Ishikawa (cell line): ENCODE measurements around the gene GATB.

Experiments
- CEBPB ChIP-seq: IDR thresholded peaks from 2 replicates; pipeline ENCODE4 v1.6.1; 2012
- CREB1 ChIP-seq: IDR thresholded peaks from 2 replicates; pipeline ENCODE4 v1.6.1; 2012; ENCODE audit warnings: low read depth
- EGR1 ChIP-seq: IDR thresholded peaks from 2 replicates; pipeline ENCODE4 v1.6.1; 2012
- EP300 ChIP-seq: IDR thresholded peaks from 2 replicates; pipeline ENCODE4 v1.6.1; 2012; ENCODE audit warnings: borderline replicate concordance
- FOXM1 ChIP-seq: IDR thresholded peaks from 2 replicates; pipeline ENCODE4 v1.6.1; 2012; ENCODE audit warnings: low read depth, borderline replicate concordance
- MAX ChIP-seq: IDR thresholded peaks from 2 replicates; pipeline ENCODE4 v1.6.1; 2012
- NFIC ChIP-seq: IDR thresholded peaks from 2 replicates; pipeline ENCODE4 v1.6.1; 2012
- RAD21 ChIP-seq: IDR thresholded peaks from 2 replicates; pipeline ENCODE4 v1.6.1; 2012; ENCODE audit warnings: low read depth
- TAF1 ChIP-seq: IDR thresholded peaks from 2 replicates; pipeline ENCODE4 v1.6.1; 2012; ENCODE audit warnings: low read depth, mild to moderate bottlenecking
- TCF12 ChIP-seq: IDR thresholded peaks from 2 replicates; pipeline ENCODE4 v1.6.1; 2012; ENCODE audit warnings: low read depth
- TEAD4 ChIP-seq: IDR thresholded peaks from 2 replicates; pipeline ENCODE4 v1.6.1; 2012
- USF1 ChIP-seq: IDR thresholded peaks from 2 replicates; pipeline ENCODE4 v1.6.1; 2012
- YY1 ChIP-seq: IDR thresholded peaks from 2 replicates; pipeline ENCODE4 v1.6.1; 2012; ENCODE audit warnings: low read depth
- ZBTB7A ChIP-seq: IDR thresholded peaks from 2 replicates; pipeline ENCODE4 v1.6.1; 2012; ENCODE audit warnings: low read depth
- TF ChIP-seq, protein P1 (sequence below): IDR thresholded peaks from 2 replicates; pipeline ENCODE4 v1.6.1; 2012; ENCODE audit warnings: low read depth, mild to moderate bottlenecking

GATB gene

GRCh38 chr4:151753056-151753455, 7.8 kb downstream of the GATB start:
- TF ChIP-seq TEAD4 (no peak), EP300 (no peak), ZBTB7A (no peak), CEBPB (no peak), RAD21 (no peak), YY1 (no peak), CREB1 (no peak), USF1 (no peak), FOXM1 (no peak), TCF12 (no peak), EGR1 (no peak), TAF1 (no peak), MAX (no peak), NFIC (no peak)
- TF ChIP-seq, protein P1, sequence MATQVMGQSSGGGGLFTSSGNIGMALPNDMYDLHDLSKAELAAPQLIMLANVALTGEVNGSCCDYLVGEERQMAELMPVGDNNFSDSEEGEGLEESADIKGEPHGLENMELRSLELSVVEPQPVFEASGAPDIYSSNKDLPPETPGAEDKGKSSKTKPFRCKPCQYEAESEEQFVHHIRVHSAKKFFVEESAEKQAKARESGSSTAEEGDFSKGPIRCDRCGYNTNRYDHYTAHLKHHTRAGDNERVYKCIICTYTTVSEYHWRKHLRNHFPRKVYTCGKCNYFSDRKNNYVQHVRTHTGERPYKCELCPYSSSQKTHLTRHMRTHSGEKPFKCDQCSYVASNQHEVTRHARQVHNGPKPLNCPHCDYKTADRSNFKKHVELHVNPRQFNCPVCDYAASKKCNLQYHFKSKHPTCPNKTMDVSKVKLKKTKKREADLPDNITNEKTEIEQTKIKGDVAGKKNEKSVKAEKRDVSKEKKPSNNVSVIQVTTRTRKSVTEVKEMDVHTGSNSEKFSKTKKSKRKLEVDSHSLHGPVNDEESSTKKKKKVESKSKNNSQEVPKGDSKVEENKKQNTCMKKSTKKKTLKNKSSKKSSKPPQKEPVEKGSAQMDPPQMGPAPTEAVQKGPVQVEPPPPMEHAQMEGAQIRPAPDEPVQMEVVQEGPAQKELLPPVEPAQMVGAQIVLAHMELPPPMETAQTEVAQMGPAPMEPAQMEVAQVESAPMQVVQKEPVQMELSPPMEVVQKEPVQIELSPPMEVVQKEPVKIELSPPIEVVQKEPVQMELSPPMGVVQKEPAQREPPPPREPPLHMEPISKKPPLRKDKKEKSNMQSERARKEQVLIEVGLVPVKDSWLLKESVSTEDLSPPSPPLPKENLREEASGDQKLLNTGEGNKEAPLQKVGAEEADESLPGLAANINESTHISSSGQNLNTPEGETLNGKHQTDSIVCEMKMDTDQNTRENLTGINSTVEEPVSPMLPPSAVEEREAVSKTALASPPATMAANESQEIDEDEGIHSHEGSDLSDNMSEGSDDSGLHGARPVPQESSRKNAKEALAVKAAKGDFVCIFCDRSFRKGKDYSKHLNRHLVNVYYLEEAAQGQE = no peak

DNA sequence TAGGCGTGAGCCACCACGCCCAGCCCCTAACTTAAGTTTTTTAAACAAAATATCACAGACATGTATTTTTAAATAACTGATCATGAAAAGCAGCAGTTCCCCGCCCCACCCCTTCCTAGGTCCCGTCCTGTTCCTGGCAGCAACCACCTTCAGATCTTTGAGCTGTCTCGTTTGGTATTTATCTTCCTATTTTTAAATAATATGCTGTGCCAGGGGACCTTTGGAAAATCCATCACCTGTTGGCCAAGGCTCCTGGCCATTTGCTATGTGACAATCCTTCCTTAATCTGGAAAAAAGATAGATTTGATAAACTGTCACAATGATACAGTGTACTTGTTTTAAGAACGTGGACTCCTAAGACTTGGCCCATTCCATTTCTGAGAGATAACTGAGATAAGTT, 10.7 kb downstream of the GATB start:
- TF ChIP-seq MAX = no peak
- no peak for TF ChIP-seq TAF1
- no peak for TF ChIP-seq USF1
- no peak for TF ChIP-seq YY1
- no peak for TF ChIP-seq ZBTB7A
- no peak for TF ChIP-seq CEBPB
- TF ChIP-seq FOXM1 = no peak
- TF ChIP-seq TCF12 = no peak
- no peak for TF ChIP-seq NFIC
- no peak for TF ChIP-seq CREB1
- TF ChIP-seq EGR1 = no peak
- TF ChIP-seq TEAD4 = no peak
- no peak for TF ChIP-seq EP300
- no peak for TF ChIP-seq RAD21

GRCh38 chr4:151745481-151746231, 15.2 kb downstream of the GATB start:
- TF ChIP-seq RAD21 = no peak
- TF ChIP-seq, protein P1 = no peak
- TF ChIP-seq CREB1 = no peak

- TF ChIP-seq EGR1 = no peak
- TF ChIP-seq TEAD4 = 0 out of 2 replicates have a peak, but pooled peaks have one; percentile 19
Measured at GRCh38 chr4:151744614-151745013, 16.2 kb downstream of the GATB start.

DNA sequence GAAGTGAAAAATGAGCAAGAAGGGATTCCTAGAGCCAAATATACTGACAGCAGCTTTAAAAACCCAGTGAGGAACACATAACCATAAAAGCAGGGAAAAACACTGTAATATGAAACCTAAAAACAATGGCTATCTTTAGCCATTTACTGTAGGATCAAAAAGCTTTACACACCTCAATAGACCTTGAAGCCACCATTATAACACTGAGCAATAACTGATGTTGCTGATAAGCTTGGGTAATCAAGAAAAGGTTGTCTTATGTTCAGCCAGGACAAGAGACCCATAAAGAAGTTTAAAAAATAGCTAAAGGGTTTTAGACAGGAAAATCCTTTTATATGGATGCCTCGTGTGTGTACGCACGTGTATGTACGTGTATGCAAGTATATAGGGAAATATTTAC, 16.9 kb downstream of the GATB start:
- TF ChIP-seq ZBTB7A (no peak), EP300 (no peak), USF1 (no peak), CREB1 (no peak), CEBPB (no peak), TEAD4 (no peak), YY1 (no peak), RAD21 (no peak), FOXM1 (no peak), MAX (no peak)

DNA sequence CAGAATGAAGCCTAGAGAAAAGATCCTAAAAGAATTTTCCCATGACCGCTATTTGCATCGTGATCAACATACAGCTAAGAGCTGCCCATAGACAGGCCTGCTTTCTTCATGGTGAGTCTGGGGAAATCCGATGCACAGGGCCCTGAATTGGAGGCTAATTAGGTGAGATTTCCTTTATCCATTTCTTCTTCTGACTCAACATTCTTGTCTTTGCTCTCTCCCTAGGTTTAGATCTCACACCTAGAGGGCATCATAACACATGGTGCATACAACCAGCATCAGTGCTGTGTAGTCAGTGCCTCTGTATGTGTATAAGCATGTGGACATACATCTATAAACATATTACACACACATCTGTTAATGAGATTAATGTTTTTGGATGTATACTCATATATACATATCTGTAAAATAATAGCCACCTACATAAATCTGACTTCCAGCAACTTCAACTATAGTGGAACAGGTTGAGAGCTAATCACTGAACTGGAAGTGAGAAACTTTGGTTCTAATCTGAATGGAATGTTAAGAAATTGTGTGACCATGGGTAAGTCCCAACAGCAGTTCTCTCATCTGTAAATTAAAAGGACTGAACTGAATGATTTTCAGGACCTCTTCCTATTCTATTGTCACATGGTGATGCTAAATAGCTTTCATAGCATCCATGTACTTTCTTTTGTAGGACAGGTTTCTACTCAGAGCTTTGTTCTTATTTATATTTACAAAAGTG, 17.5 kb downstream of the GATB start:
- TF ChIP-seq FOXM1 = no peak
- 0 out of 2 replicates have a peak, but pooled peaks have one; percentile 5 for TF ChIP-seq RAD21
